K562 (cell line): ENCODE measurements around the gene EIF1. TPM values are rescaled to one million over a fixed set of nuclear protein-coding genes. Genes with fewer than 3 reads are reported as not detected.

ENCODE experiments used
- ARID2 ChIP-seq: fragments of 450-650 bp; IDR thresholded peaks from 2 replicates; pipeline ENCODE4 v1.6.1; 2017; ENCODE audit warnings: antibody characterized with exemption, mild to moderate bottlenecking
- ARNT ChIP-seq, 2 experiments: fragments of 450-650 bp; IDR thresholded peaks; 2 replicates each; pipeline ENCODE4 v1.6.1; 2016; ENCODE audit warnings: mild to moderate bottlenecking in 1 of 2
- BRF1 ChIP-seq: IDR thresholded peaks from 3 replicates; pipeline ENCODE4 v1.6.1; 2011; ENCODE audit warnings: borderline replicate concordance, mild to moderate bottlenecking; ENCODE audit not compliant: insufficient read length; ENCODE audit errors: extremely low read depth
- GABPB2 ChIP-seq: fragments of 250-450 bp; sonication (Bioruptor Pico); conservative IDR thresholded peaks from 2 replicates; pipeline ENCODE4 v1.5.1; 2021; ENCODE audit warnings: mild to moderate bottlenecking
- MGA ChIP-seq: fragments of 450-650 bp; IDR thresholded peaks from 2 replicates; pipeline ENCODE4 v1.6.1; 2016; ENCODE audit warnings: mild to moderate bottlenecking, moderate library complexity
- ZNF280B ChIP-seq: fragments of 250-450 bp; sonication (Bioruptor Pico); IDR thresholded peaks from 2 replicates; pipeline ENCODE4 v1.5.1; 2021; ENCODE audit warnings: mild to moderate bottlenecking
- polyA plus RNA-seq, 8 experiments: library from polyadenylated mRNA; depleted of rRNA in 4 of 8; stranded (reverse) in 5 of 8; unstranded in 3 of 8; fragments of >200 nt; fragmentation: Nextera tagmentation in 2 of 8; fragmentation: Illumina TruSeq in 1 of 8; extraction: Ambion mirVana in 2 of 8; extraction: Trizol in 1 of 8; gene quantifications; 2 replicates each; pipeline versions ENCODE4 v1.2.1 to v1.2.3, GENCODE V29; 2011 to 2014; ENCODE audit warnings: inconsistent platforms in 1 of 8, missing spikeins in 1 of 8
- total RNA-seq, 7 experiments: library from RNA; depleted of rRNA in 6 of 7; stranded (reverse); fragments of >200 nt in 6 of 7; fragmentation: Illumina TruSeq in 2 of 7; extraction: Trizol in 2 of 7; gene quantifications; 2 replicates each; pipeline versions ENCODE4 v1.2.1 to v1.2.3, GENCODE V29; 2011 to 2021; ENCODE audit warnings: low replicate concordance in 1 of 7
- TF ChIP-seq, protein P1 (sequence below): fragments of 450-650 bp; IDR thresholded peaks from 2 replicates; pipeline ENCODE4 v1.6.1; 2018; ENCODE audit not compliant: partially characterized antibody

Gene EIF1
- total and polyA plus RNA-seq, 9 of the 15 experiments (the other 6 are each of a cell fraction or from before 2014, with no cell fraction given) = 67.0 to 1,204 (median 320) TPM

- TF ChIP-seq, protein P1, sequence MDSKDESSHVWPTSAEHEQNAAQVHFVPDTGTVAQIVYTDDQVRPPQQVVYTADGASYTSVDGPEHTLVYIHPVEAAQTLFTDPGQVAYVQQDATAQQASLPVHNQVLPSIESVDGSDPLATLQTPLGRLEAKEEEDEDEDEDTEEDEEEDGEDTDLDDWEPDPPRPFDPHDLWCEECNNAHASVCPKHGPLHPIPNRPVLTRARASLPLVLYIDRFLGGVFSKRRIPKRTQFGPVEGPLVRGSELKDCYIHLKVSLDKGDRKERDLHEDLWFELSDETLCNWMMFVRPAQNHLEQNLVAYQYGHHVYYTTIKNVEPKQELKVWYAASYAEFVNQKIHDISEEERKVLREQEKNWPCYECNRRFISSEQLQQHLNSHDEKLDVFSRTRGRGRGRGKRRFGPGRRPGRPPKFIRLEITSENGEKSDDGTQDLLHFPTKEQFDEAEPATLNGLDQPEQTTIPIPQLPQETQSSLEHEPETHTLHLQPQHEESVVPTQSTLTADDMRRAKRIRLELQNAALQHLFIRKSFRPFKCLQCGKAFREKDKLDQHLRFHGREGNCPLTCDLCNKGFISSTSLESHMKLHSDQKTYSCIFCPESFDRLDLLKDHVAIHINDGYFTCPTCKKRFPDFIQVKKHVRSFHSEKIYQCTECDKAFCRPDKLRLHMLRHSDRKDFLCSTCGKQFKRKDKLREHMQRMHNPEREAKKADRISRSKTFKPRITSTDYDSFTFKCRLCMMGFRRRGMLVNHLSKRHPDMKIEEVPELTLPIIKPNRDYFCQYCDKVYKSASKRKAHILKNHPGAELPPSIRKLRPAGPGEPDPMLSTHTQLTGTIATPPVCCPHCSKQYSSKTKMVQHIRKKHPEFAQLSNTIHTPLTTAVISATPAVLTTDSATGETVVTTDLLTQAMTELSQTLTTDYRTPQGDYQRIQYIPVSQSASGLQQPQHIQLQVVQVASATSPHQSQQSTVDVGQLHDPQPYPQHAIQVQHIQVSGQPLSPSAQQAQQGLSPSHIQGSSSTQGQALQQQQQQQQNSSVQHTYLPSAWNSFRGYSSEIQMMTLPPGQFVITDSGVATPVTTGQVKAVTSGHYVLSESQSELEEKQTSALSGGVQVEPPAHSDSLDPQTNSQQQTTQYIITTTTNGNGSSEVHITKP = peak; percentile 98
- TF ChIP-seq ARID2 (no peak), GABPB2 (CRISPR knock-in tag) (no peak), MGA (peak; percentile 45; the same call in 1 of the 2 replicates), ZNF280B (no peak), BRF1 (no peak), ARNT (IDR thresholded peaks at IDR 0.05) (0 out of 4 replicates have a peak, but pooled peaks of 1 of the 2 experiments have one; percentile 48)
Observed at GRCh38 chr17:41687828-41688640, 651 bp upstream of the EIF1 start (continued).
